ENCODE results near the gene PARVB.

Gene PARVB

DNA sequence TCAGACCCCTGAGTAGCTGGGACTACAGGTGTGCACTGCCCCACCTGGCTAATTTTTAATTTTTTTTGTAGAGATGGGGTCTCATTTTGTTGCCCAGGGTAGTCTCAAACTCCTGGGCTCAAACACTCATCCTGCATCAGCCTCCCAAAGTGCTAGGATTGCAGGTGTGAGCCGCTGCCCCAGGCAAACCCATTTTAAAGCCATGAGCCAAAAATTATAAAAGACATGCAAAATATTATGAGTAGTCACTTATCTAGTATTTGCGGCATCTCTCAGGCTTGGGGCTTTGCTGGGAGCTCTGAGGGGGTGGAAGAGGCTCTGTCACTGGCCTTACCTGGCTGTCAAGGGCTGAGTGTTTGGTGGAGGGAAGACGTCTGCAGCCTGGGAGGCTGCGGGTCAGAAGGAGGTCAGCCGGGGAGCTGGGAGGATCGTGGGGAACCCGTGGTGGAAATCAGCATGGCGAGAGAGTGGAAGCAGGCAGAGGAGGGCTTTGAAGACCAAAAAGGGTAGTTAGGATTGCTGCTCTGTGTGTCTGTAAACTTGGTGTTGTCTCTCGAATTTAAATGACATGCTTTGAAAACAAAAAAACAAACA, 87.6 kb downstream of the PARVB start:
- TF ChIP-seq CTCF (IDR thresholded peaks at IDR 0.05; ENCODE audit: low read depth, low read length): no peak
- no peak for DNase-seq (ENCODE audit: extremely low read depth, low read depth)

DNA sequence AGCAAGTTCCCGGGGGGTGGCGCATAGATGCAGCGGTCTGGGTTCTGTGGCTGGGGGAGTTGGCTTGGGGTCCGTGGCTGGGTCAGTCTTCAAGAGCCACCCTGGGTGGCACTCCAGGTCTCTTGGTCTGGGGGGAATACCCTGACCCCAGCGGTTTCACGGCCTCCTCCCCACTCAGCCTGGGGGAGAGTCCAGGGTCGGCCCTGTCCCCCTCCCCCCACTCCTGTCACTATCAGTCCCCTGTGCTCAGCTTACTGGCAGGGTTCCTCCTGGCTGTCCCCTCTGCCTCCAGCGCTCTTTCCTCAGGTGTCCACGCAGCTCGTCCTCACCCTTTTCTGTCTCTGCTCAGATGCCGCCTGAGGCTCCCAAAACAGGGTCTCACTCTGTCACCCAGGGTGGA, 88.1 kb downstream of the PARVB start:
- no peak for TF ChIP-seq CTCF (IDR thresholded peaks at IDR 0.05; ENCODE audit: low read depth, low read length)

DNA sequence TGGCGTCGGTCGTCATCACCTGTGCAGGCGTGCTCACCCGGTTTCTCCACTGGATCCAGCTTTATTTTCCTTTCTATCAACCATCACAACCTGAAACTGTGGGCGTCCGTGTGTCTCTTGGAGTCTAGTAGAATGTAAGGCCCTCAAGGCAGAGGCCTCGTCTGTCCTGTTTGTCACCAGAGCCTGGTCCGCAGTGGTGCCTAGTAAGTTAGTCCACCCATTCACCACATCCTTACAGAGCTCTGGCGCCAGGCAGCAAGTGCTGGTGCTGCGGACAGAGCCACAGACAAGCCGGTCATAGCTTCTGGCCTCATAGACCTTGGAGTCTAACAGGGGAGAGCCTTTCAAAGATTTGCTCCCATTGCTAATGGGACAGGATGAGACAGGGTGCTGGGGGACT, 92.2 kb downstream of the PARVB start:
- no peak for TF ChIP-seq CTCF (IDR thresholded peaks at IDR 0.05; ENCODE audit: low read depth, low read length)

More for the DNA sequence above, 88.1 kb downstream of the PARVB start:
- no peak for DNase-seq (ENCODE audit: extremely low read depth, low read depth)

DNA sequence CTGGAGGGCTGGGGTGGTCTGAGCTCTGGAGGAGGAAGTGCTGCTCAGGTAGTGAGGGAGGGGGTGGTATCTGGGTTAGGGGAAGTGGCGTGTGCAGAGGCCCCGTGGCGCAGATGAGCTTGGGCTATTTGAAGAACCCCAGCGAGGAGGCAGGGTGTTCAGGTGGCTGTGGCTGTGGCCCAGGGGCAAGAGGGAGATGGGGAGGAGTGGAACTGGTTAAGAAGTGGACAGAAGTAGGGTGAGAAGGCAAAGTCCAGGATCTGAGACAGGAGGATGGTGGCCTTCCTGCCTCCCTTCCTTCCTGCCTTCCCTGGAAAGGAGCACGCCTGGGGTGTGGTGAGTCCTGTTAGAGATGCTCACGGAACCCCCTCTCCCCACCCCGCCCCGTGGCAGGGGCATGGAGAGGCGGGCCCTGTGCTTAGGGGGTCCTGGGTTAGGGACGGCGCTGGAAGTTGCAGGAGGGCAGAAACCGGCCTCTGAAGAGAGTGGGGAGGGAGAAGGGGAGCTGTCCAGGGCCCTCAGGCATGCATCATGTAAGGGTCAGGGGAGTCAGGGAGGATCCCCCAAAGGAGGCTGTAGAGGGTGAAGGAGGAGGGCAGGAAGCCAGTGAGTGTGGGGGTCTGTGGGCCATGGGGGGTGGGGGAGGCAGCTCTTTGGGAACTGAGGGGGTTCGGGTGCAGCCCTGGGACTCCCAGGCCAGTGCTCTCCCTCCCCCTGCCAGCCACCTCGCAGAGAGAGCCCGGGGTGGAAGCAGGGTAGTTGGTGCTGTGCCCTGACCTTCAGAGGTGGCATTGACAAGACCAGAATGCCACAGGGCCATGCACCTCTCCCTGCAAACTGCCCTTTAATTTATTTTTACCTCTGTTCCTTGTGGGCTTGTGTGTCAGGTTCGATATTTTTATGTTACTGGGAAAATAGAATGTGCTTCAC, 92.9 kb downstream of the PARVB start:
- no peak for DNase-seq (ENCODE audit: extremely low read depth, low read depth)
- TF ChIP-seq CTCF (IDR thresholded peaks at IDR 0.05; ENCODE audit: low read depth, low read length): no peak

More for the DNA sequence above, 92.2 kb downstream of the PARVB start:
- no peak for DNase-seq (ENCODE audit: extremely low read depth, low read depth)

DNA sequence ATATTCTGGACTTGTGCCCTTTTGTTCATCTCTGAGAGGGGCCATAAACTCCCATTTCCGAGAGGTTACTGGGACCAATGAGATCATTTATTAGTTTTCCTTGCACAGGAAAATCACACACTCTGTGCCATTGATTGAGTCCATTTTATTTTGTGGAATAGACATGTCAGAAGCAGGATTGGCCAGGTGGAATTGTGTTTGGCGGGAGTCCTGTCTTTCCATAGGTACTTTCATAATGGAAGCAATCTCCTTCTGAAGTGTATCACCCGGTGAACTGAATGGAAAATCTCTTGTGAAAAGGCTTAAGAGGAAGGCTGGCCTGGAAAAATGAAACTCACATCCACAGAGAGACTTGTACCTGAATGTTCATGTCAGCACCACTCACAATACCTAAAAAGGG, 93.6 kb downstream of the PARVB start:
- TF ChIP-seq CTCF (IDR thresholded peaks at IDR 0.05; ENCODE audit: low read depth, low read length): no peak
- no peak for DNase-seq (ENCODE audit: extremely low read depth, low read depth)

- no peak for DNase-seq (ENCODE audit: extremely low read depth, low read depth)
- TF ChIP-seq CTCF (IDR thresholded peaks at IDR 0.05; ENCODE audit: low read depth, low read length): no peak
Observed at GRCh38 chr22:44118645-44119315, 94.7 kb downstream of the PARVB start.
